DOHH2 (cell line): ENCODE data around the gene TMED10.

Source experiments
- H3F3A ChIP-seq: fragments of 200-600 bp; sonication (generic), shearing (Covaris generic); 2 replicates; pipeline ENCODE4 v1.6.0; 2016; ENCODE audit warnings: antibody characterized with exemption, mild to moderate bottlenecking; ENCODE audit not compliant: control insufficient read depth, insufficient read depth
- H3K27ac ChIP-seq: fragments of 200-600 bp; sonication (generic); 2 replicates; pipeline ENCODE4 v1.5.1; 2014; ENCODE audit warnings: low read depth, mild to moderate bottlenecking, low read length, moderate library complexity
- H3K27me3 ChIP-seq: fragments of 200-600 bp; sonication (generic); 2 replicates; pipeline ENCODE4 v1.6.1; 2014; ENCODE audit warnings: mild to moderate bottlenecking, low read length, mixed read lengths; ENCODE audit not compliant: control insufficient read depth
- H3K36me3 ChIP-seq: fragments of 200-600 bp; sonication (generic); 2 replicates; pipeline ENCODE4 v1.6.1; 2014; ENCODE audit warnings: mild to moderate bottlenecking, low read length, moderate library complexity, mixed read lengths; ENCODE audit not compliant: control insufficient read depth
- H3K4me1 ChIP-seq: fragments of 200-600 bp; sonication (generic); 2 replicates; pipeline ENCODE4 v1.6.1; 2014; ENCODE audit warnings: mild to moderate bottlenecking, low read length, mixed read lengths; ENCODE audit not compliant: control insufficient read depth
- H3K4me2 ChIP-seq: fragments of 200-600 bp; sonication (generic); 2 replicates; pipeline ENCODE4 v1.6.0; 2014; ENCODE audit warnings: mild to moderate bottlenecking, low read length, moderate library complexity
- H3K4me3 ChIP-seq: fragments of 200-600 bp; sonication (generic); 2 replicates; pipeline ENCODE4 v1.5.1; 2014; ENCODE audit warnings: mild to moderate bottlenecking, low read length, mixed read lengths
- H3K79me2 ChIP-seq: fragments of 200-600 bp; sonication (generic); 2 replicates; pipeline ENCODE4 v1.6.1; 2014; ENCODE audit warnings: mild to moderate bottlenecking, low read length, mixed read lengths; ENCODE audit not compliant: control insufficient read depth
- H3K9me2 ChIP-seq: fragments of 200-600 bp; sonication (generic); replicated peaks from 2 replicates; pipeline ENCODE4 v1.6.1; 2014; ENCODE audit warnings: mild to moderate bottlenecking, low read length, mixed read lengths; ENCODE audit not compliant: control insufficient read depth
- H3K9me3 ChIP-seq: fragments of 200-600 bp; sonication (generic); 2 replicates; pipeline ENCODE4 v1.6.1; 2014; ENCODE audit warnings: antibody characterized with exemption, low read length, mixed read lengths; ENCODE audit not compliant: control insufficient read depth, insufficient read depth
- H4K20me1 ChIP-seq: fragments of 200-600 bp; sonication (generic); 2 replicates; pipeline ENCODE4 v1.6.0; 2014; ENCODE audit warnings: low read depth, mild to moderate bottlenecking, antibody characterized with exemption, low read length, moderate library complexity; ENCODE audit not compliant: control insufficient read depth, insufficient read depth
- EZH2phosphoT487 ChIP-seq: fragments of 200-600 bp; sonication (generic); IDR thresholded peaks from 2 replicates; pipeline ENCODE4 v1.6.1; 2017; ENCODE audit warnings: borderline replicate concordance, mild to moderate bottlenecking, antibody characterized with exemption, low read length, moderate library complexity, mixed read lengths
- TF ChIP-seq, protein P1 (sequence below): fragments of 200-600 bp; sonication (generic); IDR thresholded peaks from one replicate; pipeline ENCODE4 v1.5.1; 2014; ENCODE audit warnings: antibody characterized with exemption, mild to moderate bottlenecking, low read depth, low read length; ENCODE audit not compliant: poor library complexity, severe bottlenecking

Gene TMED10

DNA sequence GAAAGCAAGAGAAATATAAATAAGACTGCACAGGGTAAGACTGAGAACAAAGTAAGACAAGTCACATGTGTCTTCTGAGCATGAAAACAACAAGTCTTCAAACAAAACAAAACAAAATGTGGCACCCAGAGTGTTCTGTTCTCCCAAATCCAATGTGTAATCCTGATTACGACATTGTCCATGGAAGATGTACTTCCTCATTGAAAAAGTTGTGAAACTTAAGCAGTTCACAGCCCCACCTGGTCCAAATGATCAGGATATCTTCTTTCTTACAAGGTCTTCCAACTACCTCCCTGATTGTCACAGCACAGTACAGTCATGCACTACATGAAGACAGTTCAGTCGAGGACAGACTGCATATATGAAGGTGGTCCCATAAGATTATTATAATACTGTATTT lies 26.3 kb downstream of the TMED10 start:
- Histone ChIP-seq H3K4me3 (no peak overlapping the region), H3K36me3 (peaks cover 48% of the 10 kb centered on the region), H3K27me3 (no peaks in the 10 kb centered on the region), H3F3A (no peaks in the 10 kb centered on the region), H3K4me2 (no peak overlapping the region), H3K27ac (no peak overlapping the region), H3K4me1 (no peaks in the 10 kb centered on the region), H4K20me1 (no peaks in the 10 kb centered on the region; the same call in 1 of the 2 replicates), H3K79me2 (peaks cover 21% of the 10 kb centered on the region), H3K9me3 (no peaks in the 10 kb centered on the region), H3K9me2 (no peaks in the 10 kb centered on the region)
- TF ChIP-seq EZH2phosphoT487: no peak
- TF ChIP-seq, protein P1, sequence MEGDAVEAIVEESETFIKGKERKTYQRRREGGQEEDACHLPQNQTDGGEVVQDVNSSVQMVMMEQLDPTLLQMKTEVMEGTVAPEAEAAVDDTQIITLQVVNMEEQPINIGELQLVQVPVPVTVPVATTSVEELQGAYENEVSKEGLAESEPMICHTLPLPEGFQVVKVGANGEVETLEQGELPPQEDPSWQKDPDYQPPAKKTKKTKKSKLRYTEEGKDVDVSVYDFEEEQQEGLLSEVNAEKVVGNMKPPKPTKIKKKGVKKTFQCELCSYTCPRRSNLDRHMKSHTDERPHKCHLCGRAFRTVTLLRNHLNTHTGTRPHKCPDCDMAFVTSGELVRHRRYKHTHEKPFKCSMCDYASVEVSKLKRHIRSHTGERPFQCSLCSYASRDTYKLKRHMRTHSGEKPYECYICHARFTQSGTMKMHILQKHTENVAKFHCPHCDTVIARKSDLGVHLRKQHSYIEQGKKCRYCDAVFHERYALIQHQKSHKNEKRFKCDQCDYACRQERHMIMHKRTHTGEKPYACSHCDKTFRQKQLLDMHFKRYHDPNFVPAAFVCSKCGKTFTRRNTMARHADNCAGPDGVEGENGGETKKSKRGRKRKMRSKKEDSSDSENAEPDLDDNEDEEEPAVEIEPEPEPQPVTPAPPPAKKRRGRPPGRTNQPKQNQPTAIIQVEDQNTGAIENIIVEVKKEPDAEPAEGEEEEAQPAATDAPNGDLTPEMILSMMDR: no peak

DNA sequence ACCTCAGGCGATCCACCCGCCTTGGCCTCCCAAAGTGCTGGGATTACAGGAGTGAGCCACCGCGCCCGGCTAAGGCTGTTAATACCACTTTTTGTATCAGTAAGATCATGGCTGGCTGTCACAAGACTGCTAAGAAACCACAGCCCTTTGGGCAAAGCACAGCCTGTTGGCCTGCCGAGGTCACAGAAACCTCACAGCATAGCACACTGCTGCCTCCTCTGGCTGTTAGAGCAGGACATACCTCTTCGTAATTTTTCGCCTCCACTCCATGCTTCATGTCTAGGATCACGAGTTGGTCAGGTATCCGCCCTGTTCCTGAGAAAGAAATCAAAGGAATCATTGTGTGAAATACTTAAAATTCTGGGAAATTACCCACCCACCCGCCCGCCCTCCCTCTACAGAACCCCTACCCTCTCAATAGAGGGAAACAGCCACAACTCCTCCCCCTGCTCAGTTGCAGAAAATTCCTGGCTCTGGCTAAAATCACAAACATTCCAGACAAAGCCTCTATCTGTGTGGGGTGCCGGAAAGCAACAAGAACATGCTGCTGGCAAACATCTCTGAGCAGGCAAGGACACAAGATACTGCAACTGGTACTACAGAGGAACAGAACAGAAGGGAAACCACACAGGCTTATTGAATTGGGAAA lies 28.9 kb downstream of the TMED10 start:
- TF ChIP-seq EZH2phosphoT487: no peak
- TF ChIP-seq, protein P1: no peak
- Histone ChIP-seq H3K4me2 (no peak overlapping the region), H4K20me1 (no peaks in the 10 kb centered on the region; the same call in 1 of the 2 replicates), H3K27ac (no peak overlapping the region), H3F3A (no peaks in the 10 kb centered on the region), H3K9me2 (no peaks in the 10 kb centered on the region), H3K79me2 (peaks cover 18% of the 10 kb centered on the region), H3K9me3 (no peaks in the 10 kb centered on the region), H3K4me1 (no peaks in the 10 kb centered on the region), H3K36me3 (peaks cover 55% of the 10 kb centered on the region), H3K4me3 (no peak overlapping the region), H3K27me3 (no peaks in the 10 kb centered on the region)

DNA sequence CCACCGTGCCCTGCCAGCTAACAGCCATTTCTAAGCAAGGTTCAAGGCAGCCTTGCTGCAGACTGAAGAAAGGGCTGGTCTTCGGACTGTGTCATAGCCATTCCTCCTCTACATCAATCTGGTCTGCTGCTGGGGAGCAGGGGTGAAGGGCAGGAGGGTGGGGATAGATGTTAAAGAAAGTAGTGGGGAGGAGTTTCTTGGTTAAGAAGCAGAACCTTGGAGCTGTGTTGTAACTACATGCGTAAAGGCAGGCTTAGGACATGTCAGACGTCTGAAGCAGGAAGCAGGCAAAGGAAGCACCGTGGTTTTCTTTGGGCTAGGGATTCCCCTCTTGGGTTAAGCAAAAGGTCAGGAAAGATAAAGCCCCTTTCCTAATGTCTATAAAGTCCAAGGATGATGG lies 31.5 kb downstream of the TMED10 start:
- Histone ChIP-seq H3K9me2 (no peaks in the 10 kb centered on the region), H3K79me2 (peaks cover 23% of the 10 kb centered on the region), H3K36me3 (peaks cover 48% of the 10 kb centered on the region), H3K4me2 (no peak overlapping the region), H3F3A (peaks cover 3% of the 10 kb centered on the region; the same call in 1 of the 2 replicates), H3K27ac (no peak overlapping the region), H3K4me3 (no peak overlapping the region), H3K27me3 (no peaks in the 10 kb centered on the region), H3K4me1 (peaks cover 16% of the 10 kb centered on the region), H4K20me1 (peaks cover 8% of the 10 kb centered on the region; the same call in 1 of the 2 replicates), H3K9me3 (no peaks in the 10 kb centered on the region)
- TF ChIP-seq, protein P1: no peak
- TF ChIP-seq EZH2phosphoT487: no peak
